Measurements from ENCODE around the gene CLIC4. TPM values are rescaled to one million over a fixed set of nuclear protein-coding genes. Genes with fewer than 3 reads are reported as not detected.
"Not testable (repeated sequence)": the region's sequence is repeated elsewhere in the genome, so short reads cannot be mapped to it uniquely, and the experiment has no call there.

Gene CLIC4
- total RNA-seq, 1 donor from 2014 or later, result 106 TPM

DNA sequence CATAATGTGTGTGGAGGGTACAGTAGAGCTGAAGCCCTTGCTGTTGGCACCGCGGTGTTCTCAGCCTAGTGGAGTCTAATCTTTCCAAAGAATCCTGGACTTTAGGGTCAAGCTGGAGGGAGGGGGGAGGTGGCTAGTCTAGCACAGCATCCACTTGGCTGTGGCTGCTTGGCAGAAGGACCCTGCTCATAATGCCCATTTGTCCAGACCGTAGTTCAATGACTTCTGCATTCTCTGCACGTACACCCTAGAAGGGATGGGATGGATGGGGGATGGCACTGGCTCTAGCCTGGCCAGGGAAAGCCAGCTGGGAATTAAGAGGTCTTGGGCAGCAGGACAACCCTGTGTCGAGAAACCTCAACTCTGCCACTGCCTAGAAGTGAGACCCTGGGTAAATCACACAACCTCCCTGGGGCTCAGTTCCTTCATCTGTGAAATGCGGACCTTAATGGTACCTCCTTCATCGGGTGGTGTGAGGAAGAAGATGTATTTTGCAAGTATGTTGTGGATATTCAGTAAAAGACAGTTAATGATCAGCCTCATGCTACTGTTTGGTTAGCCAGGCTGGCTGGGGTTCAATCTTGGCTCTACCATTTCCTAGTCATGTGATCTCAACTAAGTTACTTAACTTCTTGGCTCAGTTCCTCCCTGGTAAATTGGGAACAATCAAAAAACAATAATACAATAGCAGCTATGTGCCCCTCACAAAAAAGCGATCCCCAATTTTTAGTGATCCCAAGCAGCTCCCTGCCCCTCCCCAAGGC is 27.2 kb upstream of the CLIC4 start:
- FAIRE-seq, result no peak

DNA sequence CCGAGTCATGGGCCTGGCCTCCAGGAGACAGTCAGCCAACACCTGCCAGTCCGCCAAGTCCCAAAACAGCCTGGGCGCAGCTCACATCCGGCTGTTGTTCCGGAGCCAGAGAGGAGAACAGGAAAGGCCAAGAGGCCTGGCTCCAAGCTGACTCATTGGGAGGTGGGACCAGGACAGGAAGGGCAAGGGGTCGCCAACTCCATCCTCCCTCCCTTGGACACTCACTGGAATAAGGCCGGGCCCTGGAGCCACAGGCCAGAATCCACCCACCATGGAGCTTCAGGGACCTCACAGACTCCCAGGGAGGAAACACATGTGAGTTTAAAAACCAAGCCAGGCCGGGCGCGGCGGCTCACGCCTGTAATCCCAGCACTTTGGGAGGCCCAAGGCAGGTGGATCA is 25.1 kb upstream of the CLIC4 start:
- peak in 1 of 2 donors; percentile 46 for DNase-seq (ENCODE audit: low spot score in 2 of 2)
- FAIRE-seq, result no peak

More for the DNA sequence above, 27.2 kb upstream of the CLIC4 start:
- peak; percentile 47 to 76 for DNase-seq (ENCODE audit: low spot score in 2 of 2)

DNA sequence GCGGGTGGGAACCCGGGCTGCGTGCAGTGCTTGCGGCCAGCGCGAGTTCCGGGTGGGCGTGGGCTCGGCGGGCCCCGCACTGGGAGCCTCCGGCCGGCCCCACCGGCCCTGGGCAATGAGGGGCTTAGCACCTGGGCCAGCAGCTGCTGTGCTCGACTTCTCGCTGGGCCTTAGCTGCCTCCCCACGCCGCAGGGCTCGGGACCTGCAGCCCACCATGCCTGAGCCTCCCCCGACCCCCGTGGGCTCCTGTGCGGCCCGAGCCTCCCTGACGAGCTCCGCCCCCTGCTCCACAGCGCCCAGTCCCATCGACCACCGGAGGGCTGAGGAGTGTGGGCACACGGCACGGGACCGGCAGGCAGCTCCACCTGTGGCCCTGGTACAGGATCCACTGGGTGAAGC is 23.7 kb upstream of the CLIC4 start:
- no peak for DNase-seq (ENCODE audit: low spot score in 2 of 2)
- no peak for FAIRE-seq

DNA sequence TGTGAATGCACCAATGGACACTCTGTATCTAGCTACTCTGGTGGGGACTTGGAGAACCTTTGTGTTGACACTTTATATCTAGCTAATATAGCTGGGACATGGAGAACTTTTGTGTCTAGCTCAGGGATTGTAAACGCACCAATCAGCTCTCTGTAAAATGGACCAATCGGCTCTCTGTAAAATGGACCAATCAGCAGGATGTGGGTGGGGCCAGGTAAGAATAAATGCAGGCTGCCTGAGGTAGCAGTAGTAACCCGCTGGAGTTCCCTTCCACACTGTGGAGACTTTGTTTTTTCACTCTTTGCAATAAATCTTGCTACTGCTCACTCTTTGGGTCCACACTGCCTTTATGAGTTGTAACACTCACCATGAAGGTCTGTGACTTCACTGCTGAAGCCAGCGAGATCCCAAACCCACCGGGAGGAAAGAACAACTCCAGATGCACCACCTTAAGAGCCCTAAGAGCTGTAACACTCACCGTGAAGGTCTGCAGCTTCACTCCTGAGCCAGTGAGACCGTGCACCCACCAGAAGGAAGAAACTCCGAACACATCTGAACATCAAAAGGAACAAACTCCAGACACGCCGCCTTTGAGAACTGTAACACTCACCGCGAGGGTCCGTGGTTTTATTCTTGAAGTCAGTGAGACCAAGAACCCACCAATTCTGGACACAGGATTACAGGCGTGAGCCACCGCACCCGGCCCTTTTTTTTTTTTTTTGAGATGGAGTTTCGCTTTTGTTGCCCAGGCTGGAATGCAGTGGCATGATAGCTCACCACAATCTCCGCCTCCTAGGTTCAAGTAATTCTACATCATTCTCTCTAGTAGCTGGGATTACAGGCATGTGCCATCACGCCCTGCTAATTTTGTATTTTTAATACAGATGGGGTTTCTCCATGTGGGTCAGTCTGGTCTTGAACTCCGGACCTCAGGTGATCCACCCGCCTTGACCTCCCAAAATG is 22.9 kb upstream of the CLIC4 start:
- not testable (repeated sequence) for DNase-seq (ENCODE audit: low spot score in 2 of 2); FAIRE-seq

DNA sequence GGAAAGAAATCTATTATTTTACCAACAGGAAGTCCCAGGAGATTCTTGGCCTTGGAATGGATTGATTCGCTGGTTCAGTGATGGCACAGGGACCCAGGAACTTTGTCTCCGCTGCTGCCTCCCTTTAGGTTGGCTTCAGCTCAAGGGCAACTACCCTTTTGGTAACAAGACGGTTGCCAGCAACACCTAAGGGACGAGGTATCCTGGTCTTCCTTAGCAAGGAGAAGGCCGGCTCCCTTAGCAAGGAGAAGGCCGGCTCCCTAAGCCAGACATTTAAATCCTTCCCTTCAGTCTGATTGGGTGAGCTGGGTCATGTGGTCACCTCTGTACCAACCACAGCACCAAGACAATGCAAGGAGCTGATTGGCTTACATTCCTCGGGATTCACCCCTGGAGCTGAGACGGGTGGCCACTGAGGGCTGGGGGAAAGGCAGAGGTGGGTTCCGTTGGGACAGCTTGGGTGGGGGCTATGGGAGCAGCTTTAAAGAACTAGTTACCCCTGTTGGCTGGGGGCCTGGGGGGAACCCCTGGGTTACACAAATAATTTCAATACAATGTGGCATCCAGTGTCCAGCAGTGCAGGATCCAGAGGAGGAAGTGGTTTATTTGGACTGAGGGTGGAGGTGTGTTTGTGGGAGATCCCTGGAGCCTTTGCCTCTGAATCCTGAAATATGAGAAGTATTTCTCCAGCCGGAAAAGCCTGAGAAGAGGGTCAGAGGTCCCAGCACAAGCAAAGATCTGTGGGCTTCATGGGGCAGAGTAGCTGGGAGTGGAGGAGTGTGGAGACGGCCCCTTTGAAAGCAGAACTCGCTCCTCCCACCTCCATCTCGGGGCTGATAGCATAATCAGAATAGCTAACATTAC is 20.7 kb upstream of the CLIC4 start:
- no peak for FAIRE-seq
- peak in 1 of 2 donors; percentile 47 for DNase-seq (ENCODE audit: low spot score in 2 of 2)

DNA sequence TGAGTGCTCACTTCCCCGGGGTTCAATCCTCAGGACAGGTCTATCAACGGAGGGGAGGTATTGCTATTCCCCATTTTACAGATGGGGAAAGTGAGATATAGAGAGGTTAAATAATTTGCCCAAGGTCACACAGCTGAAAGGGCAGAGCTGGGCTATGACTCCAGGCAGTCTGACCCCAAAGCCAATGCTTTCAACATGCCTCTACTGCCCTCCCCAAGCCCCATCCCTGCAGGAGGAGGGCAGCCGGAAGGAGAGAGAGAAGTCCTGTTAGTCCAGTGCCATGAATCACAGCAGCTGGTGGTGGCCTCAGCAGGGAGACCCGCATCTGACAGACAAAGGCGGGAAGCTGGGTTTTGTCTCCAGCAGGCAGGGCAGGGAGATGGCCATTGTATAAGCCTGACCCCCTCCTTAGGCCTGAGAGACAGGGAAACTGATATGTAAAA is 20.0 kb upstream of the CLIC4 start:
- DNase-seq (ENCODE audit: low spot score in 2 of 2) (no peak), FAIRE-seq (no peak)

DNA sequence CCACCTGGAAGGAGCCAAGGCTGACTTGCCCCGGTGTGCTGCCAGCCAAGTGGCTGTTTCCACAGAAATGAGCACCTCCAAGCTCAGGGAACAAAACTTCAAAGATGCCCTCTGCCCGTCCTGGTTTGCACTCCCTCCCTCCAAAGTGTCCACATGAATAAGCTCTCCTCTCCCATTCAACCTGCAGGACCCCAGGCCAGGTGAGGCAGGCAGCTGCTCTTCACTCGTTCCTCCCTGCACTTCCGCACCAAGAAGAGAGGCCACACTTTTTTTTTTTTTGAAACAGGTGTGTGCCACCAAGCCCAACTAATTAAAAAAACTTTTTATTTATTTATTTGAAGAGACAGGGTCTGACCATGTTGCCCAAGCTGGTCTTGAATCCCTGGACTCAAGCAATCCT is 18.5 kb upstream of the CLIC4 start:
- FAIRE-seq (no peak), DNase-seq (ENCODE audit: low spot score in 2 of 2) (no peak)

DNA sequence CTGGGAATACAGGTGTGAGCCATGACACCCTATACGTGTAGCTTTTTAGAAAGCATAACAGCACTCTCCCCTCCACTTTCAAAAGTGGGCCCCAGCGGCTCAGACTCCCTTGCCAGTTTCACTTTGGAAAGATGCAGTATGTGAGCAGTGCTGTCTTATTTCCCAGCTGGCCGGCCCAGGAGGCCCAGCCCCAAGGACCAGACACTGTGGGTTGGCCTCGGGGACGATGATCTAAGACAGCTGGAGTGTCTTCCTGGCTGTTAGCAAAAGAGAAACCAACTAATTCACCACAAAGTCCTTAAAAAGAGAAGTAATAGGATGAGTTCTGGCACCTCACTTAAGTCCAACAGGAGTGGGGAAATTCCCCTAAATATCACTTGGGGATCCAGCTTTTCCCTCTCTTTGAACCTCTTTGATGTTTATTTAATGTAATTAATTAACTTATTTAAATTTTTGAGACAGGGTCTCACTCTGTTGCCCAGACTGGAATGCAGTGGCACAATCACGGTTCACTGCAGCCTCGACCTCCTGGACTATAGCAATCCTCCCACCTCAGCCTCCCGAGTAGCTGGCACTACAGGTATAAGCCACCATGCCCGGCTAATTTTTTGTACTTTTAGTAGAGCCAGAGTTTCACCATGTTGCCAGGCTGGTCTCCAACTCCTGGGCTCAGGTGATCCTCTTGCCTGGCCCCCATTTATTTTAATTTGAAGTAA is 17.6 kb upstream of the CLIC4 start:
- FAIRE-seq, result no peak
- DNase-seq (ENCODE audit: low spot score in 2 of 2), result peak in 1 of 2 donors; percentile 48

DNA sequence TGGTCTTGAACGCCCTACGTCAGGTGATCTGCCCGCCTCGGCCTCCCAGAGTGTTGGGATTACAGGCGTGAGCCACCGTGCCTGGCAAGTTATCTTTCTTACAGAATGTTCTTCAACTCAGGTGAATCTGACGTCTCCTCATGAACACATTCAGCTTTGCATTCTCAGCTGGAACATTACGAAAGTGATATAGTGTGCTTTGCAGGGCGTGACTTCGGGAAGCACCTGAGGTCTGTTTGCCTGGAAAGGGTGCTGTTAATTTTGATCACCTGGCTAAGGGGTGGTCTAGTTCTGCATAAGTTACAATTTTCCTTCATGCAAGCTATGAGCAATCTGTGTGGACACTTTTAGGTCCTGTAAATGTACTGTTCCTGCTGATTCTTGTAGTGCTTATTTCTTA is 16.3 kb upstream of the CLIC4 start:
- FAIRE-seq (no peak), DNase-seq (ENCODE audit: low spot score in 2 of 2) (no peak)

DNA sequence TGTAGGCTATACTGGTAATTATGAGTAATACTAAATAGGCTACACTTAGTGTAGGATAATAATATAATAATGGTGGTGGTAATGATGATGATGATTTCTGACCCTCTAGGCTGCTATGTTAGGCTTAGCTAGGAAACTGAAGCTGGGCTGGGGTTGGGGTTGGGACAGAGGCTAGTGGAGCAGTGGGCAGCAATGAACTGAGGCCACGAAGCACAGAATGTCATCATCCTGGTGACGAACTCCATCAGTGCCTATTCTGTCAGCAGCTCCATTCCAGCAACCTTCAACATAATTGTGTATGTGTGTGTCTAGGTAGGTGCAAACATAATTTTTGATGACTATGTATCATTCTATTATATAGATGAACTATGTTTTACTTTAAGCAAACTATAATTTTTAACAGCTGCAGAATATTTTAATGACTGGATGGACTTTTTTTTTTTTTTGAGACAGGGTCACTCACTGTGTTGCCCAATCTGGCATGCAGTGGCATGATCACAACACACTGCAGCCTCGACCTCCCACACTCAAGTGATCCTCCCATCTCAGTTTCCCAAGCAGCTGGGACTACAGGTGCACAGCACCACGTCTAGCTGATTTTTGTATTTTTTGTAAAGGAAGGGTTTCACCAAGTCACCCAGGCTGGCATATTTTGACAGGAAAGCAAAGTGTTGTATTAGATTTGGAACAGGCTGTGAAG is 12.9 kb upstream of the CLIC4 start:
- FAIRE-seq, result no peak
- DNase-seq (ENCODE audit: low spot score in 2 of 2), result no peak

DNA sequence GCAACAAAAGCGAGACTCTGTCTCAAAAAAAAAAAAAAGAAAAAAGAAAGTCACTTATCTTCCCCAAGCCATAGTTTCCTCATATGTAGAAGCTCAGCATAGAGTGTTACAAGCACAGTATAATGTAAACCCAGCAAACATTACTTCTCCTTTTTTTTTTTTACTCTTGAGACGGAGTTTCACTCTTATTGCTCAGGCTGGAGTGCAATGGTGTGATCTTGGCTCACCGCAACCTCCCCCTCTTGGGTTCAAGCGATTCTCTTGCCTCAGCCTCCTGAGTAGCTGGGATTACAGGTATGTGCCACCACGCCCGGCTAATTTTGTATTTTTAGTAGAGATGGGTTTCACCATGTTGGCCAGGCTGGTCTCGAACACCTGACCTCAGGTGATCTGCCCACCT is 11.9 kb upstream of the CLIC4 start:
- FAIRE-seq; DNase-seq (ENCODE audit: low spot score in 2 of 2): not testable (repeated sequence)

DNA sequence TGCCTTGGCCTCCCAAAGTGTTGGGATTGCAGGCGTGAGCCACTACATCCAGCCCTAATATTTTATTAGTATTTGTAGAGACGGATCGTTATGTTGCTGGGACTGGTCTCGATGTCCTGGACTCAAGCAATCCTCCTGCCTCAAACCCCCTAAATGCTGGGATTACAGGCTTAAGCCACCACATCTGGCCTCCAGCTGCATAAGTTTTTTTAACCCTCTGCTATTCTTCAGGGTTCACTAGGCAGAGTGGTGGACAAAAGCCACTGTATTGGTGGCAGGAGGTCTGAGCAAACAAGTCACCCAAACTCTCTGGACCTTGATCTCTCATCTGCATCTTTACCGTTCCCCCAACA is 10.1 kb upstream of the CLIC4 start:
- no peak for FAIRE-seq
- DNase-seq (ENCODE audit: low spot score in 2 of 2), result no peak

DNA sequence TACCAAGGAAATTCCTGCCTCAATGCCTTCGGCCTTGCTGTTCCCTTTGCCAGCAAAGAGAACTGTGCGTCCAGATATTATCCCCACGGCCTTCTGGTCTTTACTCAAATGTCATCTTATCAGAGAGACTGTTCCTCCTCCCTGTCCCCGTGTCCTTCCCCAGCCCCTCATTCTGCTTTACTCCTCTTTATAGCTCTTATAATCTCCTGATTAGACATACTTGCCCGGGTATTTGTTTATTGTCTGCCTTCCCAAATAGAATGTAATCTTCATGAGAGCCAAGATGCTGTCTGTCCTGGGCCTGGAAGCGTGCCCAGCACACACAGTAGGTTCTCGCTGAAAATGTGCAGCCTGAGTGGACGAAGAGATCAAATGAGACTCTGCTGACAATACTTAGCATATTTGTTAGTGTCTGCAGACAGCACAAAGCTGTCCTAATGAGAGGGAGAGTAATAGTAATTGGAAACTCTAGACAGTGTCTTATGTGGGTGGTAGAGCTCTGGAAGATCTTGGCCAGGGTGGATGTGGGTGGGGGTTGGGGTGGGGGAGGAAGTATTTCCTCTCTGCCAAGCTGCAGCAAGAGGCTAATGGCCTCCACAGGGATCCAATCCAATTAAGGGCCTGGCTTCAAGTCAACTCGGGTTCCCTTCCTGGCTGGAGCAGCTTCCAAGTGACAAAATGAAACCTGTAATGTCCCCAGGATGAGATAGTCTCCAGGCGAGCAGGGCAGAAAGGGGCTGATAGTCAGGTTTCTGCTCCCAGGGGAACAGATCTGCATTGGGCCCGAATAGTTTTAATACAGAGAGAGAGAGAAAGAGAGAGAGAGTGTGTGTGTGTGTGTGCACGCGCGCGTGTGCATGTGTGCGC is 9.5 kb upstream of the CLIC4 start:
- DNase-seq (ENCODE audit: low spot score in 2 of 2), result no peak
- FAIRE-seq, result no peak

DNA sequence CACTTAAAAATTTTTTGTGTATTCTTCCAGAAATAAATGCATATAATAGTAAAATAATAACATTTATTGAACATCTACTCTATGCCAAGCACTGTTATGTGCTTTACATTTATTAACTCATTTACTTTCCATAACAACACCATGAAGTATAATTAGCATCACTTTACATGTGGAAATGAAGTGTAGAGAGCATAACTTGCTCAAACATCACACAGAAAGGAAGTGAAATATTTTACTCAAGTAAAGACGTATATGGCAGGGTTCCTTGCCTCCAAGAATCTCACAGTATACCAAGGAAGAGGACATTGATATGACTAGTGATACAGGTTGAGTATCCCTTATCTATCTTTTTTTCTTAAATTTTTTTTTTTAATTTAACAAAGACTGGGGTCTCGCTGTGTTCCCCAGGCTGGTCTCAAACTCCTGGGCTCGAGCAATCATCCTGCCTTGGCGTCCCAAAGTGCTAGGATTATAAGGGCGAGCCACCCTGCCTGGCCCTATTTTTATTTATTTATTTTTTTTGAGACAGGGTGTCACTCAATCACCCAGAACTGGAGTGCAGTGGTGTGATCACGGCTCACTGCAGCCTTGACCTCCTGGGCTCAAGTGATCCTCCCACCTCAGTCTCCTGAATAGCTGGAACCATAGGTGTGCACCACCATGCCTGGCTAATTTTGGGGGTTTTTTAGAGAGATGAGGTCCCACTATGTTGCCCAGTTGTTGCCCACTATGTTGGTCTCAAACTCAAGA is 7.7 kb upstream of the CLIC4 start:
- FAIRE-seq (no peak), DNase-seq (ENCODE audit: low spot score in 2 of 2) (no peak)

DNA sequence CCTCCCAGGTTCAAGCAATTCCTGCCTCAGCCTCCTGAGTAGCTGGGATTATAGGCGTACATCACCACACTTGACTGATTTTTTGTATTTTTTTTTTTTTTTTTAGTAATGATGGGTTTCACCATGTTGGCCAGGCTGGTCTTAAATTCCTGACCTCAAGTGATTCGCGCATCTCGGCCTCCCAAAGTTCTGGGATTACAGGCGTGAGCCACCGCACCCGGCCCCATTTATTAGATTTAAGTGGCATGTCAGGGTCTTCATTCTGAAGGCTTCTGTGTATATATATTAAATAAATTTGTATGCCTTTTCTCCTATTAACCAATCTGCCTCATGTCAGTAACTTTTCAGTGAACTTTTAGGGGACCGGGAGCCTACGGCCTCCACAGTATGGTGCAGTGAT is 6.0 kb upstream of the CLIC4 start:
- FAIRE-seq, result no peak
- DNase-seq (ENCODE audit: low spot score in 2 of 2), result no peak

DNA sequence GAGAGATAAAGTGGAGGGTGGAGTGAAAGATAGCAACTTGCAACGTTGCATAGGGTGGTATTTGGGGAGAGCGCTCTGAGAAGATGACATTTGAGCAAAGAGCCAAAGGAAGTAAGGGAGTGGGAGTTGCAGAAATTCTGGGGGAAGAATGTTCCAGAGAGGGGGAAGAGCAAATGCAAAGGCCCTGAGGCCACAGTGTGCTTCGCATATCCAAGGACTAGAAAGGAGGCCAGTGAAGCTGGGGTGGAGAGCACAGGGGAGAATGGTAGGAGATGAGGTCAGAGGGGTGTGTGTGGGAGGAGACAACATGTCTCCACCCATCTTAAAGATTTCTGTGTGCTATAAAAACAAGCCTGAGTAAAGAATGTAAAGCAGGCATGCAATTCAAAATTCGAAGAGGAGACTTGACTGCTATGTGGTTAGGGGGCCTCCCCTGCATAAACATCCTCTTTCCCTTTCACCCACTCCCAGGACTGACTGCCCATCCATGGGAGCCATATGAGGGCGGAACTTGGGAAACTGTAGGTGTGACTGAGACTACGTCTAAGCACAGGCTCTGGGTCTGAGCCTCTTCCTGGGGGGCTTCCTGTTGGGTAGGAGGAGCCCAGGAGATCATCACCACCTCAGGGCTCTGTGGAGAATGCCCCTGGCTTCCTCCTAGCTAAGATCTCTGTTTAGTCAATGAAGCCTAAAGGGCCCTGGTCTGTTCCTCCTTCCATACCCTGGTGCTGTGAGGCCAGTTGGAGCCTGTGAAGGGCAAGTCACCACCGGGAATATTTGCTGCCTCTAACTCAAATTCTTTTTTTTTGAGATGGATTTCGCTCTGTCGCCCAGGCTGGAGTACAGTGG is 2.9 kb upstream of the CLIC4 start:
- no peak for FAIRE-seq
- no peak for DNase-seq (ENCODE audit: low spot score in 2 of 2)
